SHP77 (cell line): ENCODE results near the gene WASF2.
A peak's percentile ranks its signal among the peaks of the same experiment; 100 is the strongest.

Experiments
- DNase-seq, 2 experiments: peaks; one replicate each; lab custom pipeline; 2025; lab: John Stamatoyannopoulos, UW

The WASF2 gene

DNA sequence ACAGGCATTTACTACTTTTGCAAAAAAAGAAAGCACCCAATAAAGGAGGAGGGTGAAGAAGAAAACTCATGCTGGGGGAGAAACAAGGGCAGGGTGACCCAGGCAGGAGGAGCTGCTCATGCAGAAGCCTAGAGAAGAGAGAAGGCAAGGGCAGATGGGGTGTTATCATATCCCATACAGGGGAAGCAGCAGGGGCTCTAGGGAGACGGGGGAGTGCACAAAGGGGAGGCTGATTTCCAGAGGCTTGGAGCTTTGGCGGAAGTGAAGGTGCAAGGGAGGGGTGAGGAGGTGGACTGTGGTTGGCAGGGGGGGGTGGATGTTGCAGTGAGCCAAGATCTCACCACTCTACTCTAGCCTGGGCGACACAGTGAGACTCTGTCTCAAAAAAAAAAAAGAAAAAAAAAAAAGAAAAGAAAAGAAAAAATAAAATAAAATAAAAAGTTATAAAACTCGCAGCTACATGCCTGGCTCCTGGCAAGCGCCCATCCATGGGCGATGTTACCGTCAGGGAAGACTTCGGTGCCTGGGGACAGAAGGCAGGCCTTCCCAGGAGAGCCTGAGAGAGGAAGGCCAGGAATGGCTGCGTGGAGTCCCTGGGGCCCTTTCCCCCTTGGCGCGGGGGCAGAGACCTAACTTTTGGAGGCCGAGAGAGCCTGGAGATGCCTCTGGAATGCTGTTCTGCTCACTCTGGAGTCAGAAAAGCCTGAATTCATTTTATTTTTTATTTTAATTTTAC, 112.0 kb downstream of the WASF2 start:
- DNase-seq = no peak

DNA sequence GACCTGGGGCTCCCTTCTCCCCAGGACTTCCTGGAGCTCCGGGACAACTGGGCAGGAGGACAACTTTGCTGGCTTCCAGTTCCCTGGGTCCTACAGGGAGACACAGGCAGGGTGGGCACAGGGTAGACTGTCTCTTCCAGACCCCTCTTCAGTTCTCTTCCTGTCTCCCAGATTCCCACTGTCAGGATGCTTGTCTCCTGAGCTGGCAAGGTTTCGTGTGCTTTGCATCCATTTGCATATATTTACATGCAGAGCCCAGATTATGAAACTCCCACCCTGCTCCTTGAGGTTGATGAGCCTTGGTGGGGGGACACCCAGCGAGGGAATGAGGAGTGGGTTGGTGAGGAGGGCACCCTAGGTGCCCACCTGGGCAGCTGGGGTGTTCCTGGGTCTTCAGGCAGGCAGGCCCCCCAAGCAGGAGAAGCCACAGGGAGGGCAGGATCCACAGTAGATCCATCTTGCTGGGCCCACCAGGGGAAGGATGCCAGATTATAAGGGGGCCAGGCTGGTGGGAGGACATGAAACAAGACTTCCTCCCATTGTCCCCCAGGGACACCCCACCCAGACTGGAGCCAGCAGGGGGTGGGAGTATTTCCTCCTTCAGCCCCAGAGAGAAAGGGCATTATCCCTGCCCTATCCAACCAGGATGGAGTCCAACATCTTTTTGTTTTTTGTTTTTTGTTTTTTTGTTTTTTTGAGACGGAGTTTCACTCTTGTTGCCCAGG, 115.4 kb downstream of the WASF2 start, which contains the start of gene FCN3:
TSS of gene FCN3 (minus strand) at position 463 of the 725 bp plus-strand sequence. CDS start at position 457, 6 bp downstream.
- DNase-seq = no peak

DNA sequence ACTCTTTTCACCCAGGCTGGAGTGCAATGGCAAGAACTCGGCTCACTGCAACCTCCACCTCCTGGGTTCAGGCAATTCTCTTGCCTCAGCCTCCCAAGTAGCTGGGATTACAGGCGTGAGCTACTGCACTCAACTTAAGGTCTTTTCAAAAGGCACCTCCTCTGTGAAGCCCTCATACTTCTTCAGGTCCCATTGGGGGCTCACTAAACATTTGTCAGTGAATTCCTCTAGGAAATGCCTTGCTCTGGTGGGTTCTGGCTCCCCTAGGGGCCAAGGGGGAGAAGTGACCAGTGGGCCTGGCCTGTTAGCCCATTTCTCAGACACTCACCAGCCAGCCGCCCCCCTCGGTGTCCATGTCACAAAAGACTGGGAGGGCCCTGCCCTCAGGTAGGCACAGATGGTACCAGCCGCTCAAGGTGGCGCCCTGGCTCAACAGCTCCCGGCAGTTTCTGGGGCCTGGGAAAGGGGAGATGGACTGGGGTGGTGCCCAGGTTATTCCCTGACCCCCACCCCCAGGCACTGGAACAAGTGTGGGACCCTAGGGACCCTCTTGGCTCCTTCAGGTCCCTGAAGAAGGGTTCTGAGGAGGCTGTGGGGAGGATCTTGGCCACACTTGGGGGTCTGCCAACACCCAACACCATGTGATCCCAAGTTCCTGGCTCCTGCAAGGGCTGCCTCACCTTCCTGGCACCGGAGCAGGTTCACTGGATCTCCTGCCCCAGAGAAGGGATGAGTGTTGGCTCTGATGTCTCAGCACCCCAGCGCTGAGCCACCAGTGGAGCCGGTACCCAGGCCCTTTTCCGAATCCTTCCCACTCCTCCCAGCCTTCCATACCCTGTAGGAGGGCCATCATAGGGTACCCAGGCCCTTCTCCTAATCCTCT, 116.9 kb downstream of the WASF2 start:
- no peak for DNase-seq

DNA sequence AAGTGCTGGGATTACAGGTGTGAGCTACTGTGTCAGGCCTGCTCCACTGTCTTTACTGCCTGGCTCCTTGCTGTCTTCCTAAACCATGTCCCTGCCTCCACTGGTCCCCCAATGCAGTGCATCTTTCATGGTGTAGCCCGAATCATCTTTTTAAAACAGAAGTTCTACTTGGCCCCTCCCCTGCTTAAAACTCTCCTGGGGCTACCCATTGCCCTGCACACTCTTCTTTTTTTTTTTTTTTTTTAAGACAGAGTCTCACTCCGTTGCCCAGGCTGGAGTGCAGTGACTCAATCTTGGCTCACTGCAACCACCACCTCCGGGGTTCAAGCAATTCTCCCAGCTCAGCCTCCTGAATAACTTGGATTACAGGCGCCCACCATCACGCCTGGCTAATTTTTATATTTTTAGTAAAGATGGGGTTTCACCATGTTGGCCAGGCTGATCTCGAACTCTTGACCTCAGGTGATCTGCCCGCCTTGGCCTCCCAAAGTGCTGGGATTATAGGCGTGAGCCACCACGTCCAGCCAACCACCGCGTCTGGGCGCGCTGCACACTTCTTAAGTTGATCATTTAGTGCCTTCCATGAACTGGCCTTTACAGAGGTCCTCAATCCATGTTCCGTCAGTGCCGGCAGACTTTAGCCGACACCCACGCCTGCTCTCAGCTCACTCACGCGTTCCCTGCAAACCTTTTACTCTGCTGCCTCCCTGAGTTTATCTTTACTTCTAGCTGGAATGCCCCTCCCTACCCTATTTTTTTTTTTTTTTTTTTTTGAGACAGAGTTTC, 117.8 kb downstream of the WASF2 start:
- no peak for DNase-seq

DNA sequence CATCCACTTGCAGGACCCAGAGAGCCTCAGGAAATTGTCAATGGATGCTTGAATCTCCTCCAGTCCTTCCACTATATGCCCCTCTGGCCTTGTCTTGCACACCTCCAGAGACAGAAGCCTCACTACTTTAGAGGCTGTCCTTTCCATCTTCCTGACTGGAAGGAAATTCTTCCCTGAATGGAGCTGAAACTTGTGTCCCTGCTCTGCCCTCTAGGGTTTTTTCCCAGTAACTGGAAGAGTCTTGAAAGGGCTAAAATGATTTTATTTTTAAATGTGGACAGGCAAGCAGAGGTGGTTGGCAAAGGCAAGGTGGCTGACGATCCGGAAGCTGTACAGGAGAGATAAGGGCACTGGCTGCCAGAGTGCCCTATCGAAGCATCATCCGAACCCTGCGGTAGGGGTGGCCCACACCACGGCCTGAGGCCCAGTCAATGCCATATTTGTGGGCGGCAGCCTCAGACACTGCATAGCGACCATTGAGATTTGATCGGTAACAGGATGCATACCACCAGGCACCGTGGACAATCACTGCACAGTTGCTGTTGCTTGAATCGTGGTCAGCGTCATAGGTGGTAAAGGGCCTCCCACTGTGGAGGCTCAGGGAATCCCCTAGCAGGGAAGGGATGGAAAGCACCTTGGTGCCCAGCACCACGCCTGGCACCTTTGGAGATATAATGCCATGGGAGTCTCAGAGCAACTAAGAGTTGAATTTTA, 120.9 kb downstream of the WASF2 start:
- no peak for DNase-seq

DNA sequence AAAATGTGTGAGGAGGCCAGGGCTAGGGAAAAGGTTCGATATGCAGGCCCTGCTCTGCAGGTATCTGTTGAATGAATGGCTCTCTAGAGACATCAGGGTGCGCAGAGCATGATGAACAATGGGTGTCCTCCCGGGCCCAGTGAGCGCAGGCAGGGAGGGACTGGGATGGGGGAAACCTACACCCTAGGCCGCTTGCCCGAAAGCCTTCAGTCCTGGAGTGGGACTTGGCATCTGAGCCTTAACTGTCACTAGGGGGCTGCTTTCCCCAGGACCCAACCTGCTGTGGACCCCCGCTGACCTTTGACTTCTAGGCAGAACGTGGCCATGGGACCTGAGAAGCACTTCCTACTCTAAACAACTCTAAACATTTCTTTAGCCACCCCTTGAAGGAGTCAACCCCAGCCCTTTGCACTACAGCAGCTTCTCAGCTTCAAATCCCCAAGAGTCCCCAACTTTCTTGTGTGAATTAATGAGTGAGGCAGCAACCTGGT, 122.8 kb downstream of the WASF2 start:
- no peak for DNase-seq

DNA sequence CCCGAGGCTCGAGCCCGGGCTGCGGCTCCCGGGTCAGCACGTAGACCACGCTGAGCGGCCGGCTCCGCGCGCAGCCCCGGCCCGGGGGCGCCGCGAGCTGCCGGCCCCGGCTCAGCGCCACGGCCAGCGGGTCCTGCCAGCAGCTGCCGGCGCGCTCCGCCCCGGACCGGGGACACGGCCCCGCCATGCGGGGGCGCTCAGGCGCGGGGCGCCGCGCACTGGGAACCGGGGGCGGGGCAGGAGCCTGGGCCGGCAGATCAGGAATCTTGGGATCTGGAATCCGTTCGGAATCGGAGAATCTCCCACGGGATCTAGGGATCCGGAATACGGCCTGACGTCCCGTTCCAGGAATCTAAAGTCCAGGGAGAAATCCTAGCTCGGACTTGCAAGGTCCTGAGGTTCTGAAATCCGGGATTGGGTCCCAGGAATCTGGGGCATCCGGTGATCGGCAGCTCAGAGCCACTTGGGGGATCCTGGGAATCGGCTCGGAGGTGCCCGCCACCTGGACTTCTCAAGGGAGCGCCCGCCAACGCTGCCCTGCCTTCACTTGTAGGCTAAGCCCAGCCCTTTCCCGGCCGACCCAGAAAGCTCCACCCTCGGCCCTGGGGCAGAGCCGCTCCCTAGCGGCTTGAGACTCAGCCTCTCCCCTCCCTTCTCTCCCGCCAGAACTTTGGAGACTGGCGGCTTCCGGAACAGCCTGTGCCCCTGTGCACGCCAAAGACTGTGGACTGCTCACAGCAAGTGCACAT, 123.4 kb downstream of the WASF2 start, which contains the start of gene MAP3K6:
TSS of gene MAP3K6 (minus strand) at position 551 of the 749 bp plus-strand sequence. CDS start at position 187, 364 bp downstream.
- DNase-seq = peak; percentile 41 to 65

DNA sequence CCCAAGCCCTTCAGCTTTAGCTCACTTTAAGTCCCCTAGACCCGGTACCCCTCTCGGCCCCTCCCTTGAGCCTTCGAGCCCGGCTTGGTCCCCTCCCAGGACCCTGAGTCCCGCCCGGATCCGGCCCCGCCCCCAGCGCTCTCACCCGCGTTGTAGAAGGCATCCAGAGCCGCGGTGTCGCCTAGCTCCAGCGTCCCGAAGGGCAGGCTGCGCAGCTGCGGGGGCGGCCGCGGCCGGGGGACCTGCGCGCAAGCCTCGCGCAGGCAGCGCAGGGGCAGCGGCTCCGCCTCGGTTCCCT, 123.9 kb downstream of the WASF2 start:
- DNase-seq = peak; percentile 64 to 65

DNA sequence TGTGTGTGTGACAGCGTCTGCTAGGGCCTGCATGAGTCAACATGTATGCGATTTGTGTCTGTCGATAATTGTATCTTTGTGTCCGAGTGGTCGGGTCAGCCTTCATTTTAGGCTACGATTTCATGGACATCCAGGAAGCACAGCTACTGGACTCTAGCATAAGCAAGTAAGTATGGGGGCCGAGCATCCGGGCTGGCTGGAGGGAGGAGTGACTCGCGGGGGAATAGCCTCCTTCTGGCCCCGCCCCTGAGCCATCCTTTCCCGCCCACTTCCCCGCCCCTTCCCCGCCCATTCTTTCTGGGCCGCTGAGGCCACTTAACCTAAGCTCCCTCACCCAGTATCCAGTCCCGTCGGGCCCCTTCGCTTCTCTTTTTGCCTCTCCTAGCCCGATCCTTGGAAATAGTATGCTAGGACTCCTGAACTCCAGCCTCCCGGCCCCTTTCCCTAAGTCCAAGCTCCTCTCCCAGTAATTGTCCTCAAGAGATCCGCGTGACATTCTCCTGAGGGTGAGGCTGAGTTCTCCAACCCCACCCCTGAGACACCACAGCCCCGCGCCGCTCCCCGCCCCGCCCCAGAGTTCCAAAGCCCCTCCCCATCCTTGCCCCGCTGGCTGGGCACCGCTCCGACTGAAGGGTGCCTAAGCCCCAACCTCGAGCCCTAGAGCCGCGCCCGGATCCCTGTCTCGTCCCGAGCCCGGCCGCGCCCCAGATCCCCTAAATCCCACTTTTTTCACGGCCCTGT, 124.4 kb downstream of the WASF2 start:
- peak; percentile 72 to 74 for DNase-seq

DNA sequence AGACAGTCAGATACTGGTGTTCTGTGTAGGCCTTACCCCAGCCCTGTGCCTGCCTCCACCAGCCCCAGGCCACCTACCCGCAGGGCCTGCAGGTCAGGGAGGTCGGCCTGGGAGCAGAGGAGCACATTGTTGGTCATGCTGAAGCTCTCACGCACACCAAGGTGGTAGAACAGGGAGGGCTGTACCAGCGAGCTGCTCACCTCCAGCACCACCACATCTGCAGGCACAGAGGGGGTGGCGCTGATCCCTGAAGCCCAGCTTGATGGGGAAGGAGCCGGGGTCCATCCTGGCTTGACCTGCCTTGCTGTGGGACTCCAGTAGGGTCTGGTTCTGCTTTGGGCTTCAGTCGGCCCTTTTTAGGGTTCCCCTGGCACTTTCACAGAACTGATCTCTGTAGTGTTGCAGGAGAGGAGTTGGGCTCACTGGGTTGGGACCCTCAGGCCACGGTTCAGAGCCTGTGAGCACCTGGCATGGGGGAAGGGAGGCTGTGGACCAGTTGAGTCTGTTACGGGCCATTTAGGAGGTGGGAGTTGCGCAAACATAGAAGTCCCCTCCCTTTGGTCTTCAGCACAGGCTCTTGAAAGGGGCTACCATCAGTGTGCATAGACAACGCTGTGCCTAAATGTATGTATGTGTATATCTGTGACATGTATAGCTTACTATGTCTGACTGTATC, 125.1 kb downstream of the WASF2 start:
- no peak for DNase-seq

DNA sequence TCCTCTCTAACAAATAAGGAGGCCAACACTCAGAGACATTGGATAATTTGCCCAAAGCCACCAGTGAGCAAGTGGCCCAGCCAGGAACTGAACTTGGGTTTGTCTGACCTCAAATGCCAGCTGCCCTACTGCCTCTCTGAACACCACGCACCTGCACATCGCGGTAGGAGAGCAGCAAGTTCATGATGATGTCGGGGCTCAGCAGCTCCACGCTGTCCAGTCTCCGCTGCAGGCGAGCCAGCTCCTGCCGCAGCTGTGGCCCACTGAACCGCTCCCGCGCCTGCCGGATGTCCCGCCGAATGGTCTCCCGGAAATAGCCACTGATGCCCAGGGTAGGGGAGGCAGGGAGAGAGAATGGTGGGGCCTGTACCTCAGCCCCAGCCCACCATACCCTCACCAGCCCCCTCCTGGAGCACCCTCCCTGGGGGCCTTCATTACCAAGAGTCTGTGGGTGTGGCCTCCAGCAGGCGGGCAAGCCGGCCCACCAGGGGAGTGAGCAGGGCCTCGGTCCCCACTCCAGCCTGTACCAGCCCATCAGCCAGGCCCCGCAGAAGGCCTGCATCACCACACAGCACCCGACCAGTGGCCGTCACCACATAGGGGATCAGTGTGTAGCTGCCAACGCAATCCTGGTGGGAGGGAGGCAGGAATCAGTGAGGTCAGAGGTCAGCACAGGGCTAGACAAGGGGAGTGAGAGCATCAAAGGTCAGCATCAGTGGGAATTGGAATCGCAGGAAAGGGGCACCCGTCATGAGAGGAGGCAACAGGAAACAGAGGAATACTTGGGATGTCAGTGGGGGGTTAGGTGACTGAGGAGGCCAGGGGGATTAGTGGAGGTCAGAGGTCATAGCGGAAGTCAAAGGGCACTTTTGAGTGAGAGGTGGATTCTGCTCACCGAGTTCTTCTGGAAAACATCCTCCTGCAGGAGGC, 125.9 kb downstream of the WASF2 start:
- DNase-seq = no peak

DNA sequence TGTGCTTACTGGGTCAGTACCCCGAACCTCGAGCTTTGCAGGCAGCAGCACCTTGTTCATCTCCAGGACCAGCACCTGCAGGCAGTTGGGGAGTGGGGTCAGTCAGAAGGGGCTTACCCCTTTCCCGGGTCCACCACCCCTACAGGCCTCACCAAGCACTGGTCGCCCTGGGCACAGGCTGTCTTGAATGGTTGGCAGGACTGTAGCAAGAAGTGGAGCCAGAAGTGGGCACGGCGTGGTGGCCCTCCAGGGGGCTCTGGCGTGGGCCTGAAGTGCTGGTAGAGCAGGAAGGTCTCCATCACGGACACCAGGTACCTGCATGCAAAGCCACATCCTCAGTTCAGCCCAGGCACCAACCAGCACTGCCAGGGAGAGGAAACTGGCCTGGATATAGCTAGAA, 128.4 kb downstream of the WASF2 start:
- DNase-seq = no peak

DNA sequence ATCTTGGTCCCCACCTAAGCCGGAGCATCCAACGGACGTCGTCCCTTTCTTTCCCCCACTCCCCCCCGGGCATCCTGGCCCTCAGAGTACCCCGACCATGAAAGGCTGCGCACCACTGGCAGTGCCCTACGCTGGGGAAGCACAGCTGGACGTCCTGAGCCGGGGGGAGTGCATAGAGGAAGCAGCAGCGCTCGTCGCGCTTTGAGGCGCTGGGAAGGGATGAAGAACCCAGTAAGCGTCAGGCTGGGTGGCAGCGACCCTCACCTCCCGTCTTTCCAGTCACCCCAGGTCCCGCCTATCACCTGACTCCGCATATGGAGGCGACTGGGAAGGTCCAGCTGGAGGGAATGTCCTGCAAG, 128.9 kb downstream of the WASF2 start:
- no peak for DNase-seq

DNA sequence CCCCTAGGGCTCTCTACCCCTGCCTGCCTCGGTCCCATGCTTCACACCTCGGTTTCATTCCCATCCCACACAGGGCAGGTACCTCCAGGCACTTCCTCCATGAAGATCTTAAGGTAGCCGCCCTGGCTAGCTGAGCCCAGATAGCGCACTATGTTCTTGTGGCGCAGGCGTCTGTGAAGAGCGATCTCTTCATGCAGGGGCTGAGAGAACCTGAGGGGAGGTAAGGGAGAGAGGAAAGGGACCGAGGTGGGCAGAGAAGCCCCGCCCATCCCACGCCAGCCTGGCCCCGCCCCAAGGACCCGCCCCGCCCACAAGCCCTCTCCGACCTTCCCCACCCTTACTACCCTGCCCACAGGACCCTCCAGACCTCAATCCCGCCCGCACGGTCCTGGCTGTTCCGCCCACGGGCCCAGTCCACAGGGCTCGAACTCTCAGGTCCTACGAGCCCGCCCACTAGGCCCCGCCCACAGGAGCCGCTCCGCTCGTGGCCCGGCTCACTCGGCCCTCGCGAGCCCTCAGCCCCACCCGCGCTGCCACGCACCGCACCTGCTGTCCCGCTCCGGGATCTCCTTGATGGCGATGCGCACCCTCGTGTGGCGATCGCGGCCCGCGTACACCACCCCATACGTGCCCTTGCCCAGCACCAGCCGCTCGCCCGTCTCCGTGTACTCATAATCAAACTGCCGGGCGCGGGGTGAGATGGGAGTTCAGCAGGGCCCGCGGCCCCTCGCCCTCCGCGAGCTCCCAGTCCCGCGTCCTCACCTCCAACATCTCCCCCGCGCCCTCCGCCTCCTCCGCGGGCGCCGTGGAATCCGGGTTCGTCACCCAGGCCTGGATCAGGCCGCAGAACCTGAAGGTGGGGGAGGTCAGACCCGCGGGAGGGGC, 129.6 kb downstream of the WASF2 start:
- no peak for DNase-seq

DNA sequence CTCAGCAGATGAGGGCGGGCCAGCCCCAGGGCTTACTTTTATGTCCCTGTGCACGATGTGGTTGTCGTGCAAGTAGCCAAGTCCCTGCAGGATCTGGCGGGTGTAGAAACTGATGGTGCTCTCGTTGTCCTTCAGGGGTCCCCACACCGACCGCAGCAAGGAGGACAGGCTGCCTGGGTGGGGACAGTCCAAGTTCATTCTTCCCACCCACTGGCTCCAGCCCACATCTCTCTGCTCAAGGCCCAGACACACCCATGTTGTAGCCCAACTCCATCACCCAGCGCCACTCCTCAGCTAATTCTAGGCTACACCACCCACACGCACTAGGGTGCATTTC, 130.2 kb downstream of the WASF2 start:
- no peak for DNase-seq

DNA sequence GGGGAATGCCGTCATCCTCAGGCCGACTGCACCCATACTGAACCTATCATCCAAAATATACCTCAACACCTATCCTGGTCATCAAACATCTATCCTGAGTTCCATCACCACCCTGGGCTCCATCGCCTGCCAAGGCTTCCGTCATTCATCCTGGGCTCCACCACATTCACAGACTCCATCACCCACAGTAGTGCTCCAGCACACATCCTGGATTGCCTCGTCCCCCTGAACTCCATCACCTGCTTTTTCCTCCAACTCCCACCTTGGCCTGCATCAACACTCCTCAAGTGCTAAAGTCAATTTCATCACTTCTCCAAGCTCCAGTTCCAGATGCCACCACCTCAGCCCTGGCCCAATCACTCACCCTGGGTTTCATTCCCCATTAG, 131.0 kb downstream of the WASF2 start:
- no peak for DNase-seq
